GM12873 (cell line): Measurements from ENCODE around the gene NHSL2.

ENCODE experiments used
- TF ChIP-seq, protein P1 (sequence below): IDR thresholded peaks from 2 replicates; pipeline ENCODE4 v1.5.1; 2012; ENCODE audit warnings: low read depth, mild to moderate bottlenecking, moderate library complexity, low read length, control low read depth; ENCODE audit not compliant: insufficient read depth; ENCODE audit errors: missing control alignments

NHSL2 gene

DNA sequence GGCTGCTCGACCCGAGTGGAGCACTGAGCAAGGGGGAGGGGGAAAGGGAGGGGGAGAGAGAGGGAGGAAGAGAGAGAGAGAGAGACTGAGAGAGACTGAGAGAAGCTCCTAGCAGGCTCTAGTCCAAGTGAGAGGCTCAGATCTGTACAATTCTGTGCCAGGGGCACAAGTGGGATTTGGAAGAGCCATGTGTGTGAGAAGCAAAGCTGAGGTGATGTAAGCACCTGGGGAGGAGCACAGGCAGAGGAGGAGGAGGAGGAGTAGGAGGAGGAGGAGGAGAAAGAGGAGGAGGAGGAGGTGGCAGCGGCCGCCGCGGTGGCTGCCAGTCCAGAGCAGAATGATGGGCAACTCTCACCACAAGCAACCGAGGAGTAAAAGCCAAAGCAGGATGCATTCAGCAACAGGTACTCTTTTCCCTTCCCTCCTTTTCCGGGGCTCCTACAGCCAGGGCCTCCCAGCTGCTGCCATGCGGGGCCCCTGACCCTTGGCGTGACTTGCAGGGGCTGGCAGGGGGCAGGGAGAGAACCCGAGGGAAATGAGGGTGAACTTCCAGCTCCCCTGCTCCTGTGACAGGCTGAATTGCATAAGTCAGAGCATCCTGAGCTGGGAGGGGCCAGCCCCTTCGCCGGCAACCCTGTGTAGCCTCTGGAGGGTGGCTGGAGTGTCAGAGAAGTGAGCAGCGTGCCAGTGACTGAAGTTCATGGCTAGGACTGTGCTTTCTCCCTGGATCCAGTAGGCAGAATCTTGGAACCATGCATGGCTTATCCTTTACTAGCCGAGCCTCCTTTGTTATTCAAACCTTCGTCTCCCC is 158.9 kb downstream of the NHSL2 start:
- TF ChIP-seq, protein P1, sequence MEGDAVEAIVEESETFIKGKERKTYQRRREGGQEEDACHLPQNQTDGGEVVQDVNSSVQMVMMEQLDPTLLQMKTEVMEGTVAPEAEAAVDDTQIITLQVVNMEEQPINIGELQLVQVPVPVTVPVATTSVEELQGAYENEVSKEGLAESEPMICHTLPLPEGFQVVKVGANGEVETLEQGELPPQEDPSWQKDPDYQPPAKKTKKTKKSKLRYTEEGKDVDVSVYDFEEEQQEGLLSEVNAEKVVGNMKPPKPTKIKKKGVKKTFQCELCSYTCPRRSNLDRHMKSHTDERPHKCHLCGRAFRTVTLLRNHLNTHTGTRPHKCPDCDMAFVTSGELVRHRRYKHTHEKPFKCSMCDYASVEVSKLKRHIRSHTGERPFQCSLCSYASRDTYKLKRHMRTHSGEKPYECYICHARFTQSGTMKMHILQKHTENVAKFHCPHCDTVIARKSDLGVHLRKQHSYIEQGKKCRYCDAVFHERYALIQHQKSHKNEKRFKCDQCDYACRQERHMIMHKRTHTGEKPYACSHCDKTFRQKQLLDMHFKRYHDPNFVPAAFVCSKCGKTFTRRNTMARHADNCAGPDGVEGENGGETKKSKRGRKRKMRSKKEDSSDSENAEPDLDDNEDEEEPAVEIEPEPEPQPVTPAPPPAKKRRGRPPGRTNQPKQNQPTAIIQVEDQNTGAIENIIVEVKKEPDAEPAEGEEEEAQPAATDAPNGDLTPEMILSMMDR: no peak

DNA sequence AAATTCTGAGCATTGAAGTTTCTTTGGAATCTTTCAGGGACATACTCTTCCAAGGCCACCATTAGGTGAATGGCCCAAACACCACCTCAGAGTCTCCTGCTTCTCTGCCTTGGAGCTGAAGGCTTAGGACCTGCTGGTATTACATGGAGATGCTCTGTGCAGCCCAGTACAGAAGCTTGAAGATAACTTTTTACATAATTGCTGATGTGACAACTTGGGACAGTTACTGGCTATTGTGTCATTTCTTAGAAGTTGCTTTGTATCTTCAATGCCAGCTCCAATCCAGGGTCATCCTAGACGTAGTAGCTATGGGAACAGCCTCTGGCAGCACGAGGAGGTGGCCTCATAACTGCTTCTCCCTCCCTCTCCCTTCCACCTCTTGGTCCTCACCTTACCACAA is 160.6 kb downstream of the NHSL2 start:
- TF ChIP-seq, protein P1: no peak

DNA sequence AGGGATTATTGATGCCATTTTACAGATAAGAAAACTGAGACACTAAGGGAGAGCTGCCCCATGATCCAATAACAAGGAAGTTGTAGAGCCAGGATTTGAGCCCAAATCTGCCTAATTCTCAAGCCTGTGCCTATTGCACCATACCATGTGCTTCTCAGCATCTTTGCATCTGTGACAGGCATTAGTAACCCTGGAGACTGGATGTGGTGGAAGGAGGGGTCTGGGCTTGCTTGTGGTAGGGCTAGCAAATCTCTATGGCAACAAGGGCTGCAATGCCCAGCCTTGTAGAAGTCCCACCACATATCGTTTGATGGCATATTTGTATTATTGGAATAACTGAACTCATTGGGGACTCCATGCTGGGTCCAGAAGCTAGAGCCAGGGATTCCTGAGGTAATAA is 163.0 kb downstream of the NHSL2 start:
- TF ChIP-seq, protein P1: no peak

DNA sequence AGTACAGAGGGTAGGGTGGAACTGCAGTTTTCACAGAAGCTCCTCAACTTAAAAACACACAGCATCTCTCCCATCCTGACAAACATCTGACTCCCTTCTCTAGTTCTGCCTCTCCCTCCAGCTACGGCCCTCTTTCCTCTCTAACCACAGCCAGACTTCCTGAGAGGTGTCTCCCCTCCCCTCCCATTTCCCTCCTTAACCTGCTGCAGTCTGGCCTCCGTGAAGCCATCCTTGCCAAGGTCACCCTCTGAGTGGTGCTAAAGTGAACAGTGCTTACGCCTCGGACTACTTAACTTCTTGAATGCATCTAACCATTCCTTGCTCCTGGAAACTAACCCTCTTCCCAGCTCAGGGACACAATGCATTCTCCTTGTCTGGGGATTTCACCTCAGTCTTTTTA is 167.8 kb downstream of the NHSL2 start:
- TF ChIP-seq, protein P1: no peak

DNA sequence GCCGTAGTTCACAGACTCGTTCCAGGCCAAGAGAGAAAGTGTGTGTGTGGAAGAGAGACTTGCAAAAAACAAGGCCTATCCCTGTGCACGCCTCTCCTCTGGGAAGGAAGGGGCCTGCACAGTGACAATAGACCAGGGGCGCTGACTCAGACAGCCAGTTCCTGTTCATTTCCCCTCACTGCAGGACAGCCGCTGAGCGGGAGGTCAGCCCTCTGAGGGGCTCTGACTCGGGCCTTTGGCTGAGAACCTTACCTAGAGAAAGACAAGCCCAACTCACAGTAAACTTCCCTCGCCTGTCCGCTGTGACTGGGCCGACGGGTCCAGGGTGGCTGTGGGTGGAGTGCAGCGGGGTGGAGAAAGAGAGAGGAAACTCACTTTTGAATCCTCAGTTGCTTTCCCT is 169.0 kb downstream of the NHSL2 start:
- TF ChIP-seq, protein P1: no peak

DNA sequence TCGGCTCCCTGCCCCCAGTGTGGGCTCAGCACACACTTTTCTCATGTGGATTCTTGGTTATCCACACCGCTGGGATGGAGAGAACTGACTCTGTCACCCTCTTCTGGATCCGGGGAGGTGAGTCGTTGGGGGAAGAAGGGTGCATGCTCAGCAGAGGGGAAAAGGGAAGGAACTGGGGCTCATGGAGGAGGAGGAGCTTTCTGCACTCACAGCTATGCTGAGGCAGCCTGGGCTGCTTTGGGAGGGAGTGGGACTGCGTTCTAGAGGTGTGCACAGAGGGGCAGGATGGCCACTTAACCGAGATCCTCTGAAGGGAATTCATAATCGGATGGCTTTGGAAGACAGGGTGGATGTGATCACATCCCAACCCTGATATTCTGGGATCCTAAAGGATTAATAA is 169.5 kb downstream of the NHSL2 start:
- TF ChIP-seq, protein P1: no peak

DNA sequence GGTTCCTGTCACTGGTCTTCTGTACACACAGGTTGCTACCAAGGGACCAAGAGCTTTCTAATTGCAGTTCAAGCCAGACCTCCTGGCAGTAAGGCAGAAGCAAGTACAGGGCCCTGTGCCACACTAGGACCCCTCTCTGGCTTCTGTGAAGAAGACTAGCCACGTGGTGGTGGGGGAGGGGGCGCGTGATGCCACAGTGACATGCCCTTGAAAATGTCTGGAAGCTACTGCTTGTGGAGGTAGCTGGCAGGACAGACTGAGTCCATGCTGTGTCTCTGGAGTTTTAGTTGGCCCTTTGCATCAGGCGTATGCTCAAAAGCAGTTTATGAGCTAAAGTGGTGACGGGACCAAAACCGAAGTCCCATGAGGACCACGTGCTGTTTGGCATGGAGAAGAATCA is 170.2 kb downstream of the NHSL2 start:
- TF ChIP-seq, protein P1: no peak
